H1 (cell line): ENCODE data around the gene SAMD4A. TPM values are rescaled to one million over a fixed set of nuclear protein-coding genes. Genes with fewer than 3 reads are reported as not detected.

Source experiments
- CTCF ChIA-PET: fragments of 300-600 bp; sonication (Branson Sonifier 250); formaldehyde crosslinking; loops from one replicate; lab custom pipeline; 2021; ENCODE audit not compliant: partially characterized antibody; lab: Charles Lee
- POLR2A ChIA-PET: fragments of 300-600 bp; sonication (Branson Sonifier 250); formaldehyde crosslinking; loops from one replicate; lab custom pipeline; 2021; ENCODE audit warnings: inconsistent platforms; ENCODE audit not compliant: partially characterized antibody; lab: Charles Lee
- DNase-seq, 2 experiments: peaks; one replicate each; pipeline versions ENCODE4 v3.0.0 to v3.0.0-alpha.2; 2010 to 2022; ENCODE audit warnings: low spot score in 2 of 2, low read depth in 1 of 2, mixed read lengths in 1 of 2
- FAIRE-seq: peaks from 2 replicates; lab custom pipeline; 2011; peaks lifted over from hg19 to GRCh38; lab: Jason Lieb, UNC
- H2AFZ ChIP-seq: 2 replicates; pipeline ENCODE4 v1.8.1; 2012; ENCODE audit warnings: low read length, inconsistent platforms
- H2AK5ac ChIP-seq: 2 replicates; pipeline ENCODE4 v1.6.1; 2013; ENCODE audit warnings: low read depth, low read length
- H2BK120ac ChIP-seq: replicated peaks from 2 replicates; pipeline ENCODE3; 2013; ENCODE audit warnings: low read depth, low read length, inconsistent platforms
- H2BK12ac ChIP-seq: 2 replicates; pipeline ENCODE4 v1.6.1; 2013; ENCODE audit warnings: low read depth, low read length
- H2BK15ac ChIP-seq: 2 replicates; pipeline ENCODE4 v1.6.1; 2013; ENCODE audit warnings: low read length
- H2BK20ac ChIP-seq: 2 replicates; pipeline ENCODE4 v1.6.1; 2013; ENCODE audit warnings: low read length
- H2BK5ac ChIP-seq: 2 replicates; pipeline ENCODE4 v1.6.1; 2013; ENCODE audit warnings: low read depth, low read length
- H3K14ac ChIP-seq: 2 replicates; pipeline ENCODE4 v1.6.1; 2013; ENCODE audit warnings: inconsistent platforms; ENCODE audit not compliant: insufficient read length
- H3K18ac ChIP-seq: 2 replicates; pipeline ENCODE4 v1.6.1; 2013; ENCODE audit warnings: low read length; ENCODE audit errors: extremely low read depth
- H3K23ac ChIP-seq: 2 replicates; pipeline ENCODE4 v1.6.1; 2013; ENCODE audit warnings: inconsistent platforms; ENCODE audit not compliant: insufficient read length
- H3K23me2 ChIP-seq: 2 replicates; pipeline ENCODE4 v1.6.1; 2013; ENCODE audit warnings: low read depth, low read length
- H3K27ac ChIP-seq: 2 replicates; pipeline ENCODE4 v1.6.1; 2011; ENCODE audit warnings: low read depth, low read length, inconsistent platforms
- H3K27me3 ChIP-seq, 4 experiments: replicated peaks in 1 of 4; 1 replicate in 1 of 4; 2 replicates in 3 of 4; pipeline versions ENCODE4 v1.6.1 to v1.8.1; 2011 to 2013; ENCODE audit warnings: low read length in 3 of 4, mild to moderate bottlenecking in 3 of 4, inconsistent platforms in 2 of 4, mixed read lengths in 2 of 4, moderate library complexity in 1 of 4; ENCODE audit not compliant: control insufficient read depth in 3 of 4, insufficient read depth in 3 of 4; ENCODE audit errors: extremely low read depth in 1 of 4
- H3K36me3 ChIP-seq, 4 experiments: 2 replicates each; pipeline versions ENCODE4 v1.6.1 to v1.8.1; 2011 to 2013; ENCODE audit warnings: mild to moderate bottlenecking in 4 of 4, low read length in 3 of 4, moderate library complexity in 2 of 4, control low read depth in 1 of 4, inconsistent platforms in 1 of 4; ENCODE audit not compliant: insufficient read depth in 4 of 4, control insufficient read depth in 2 of 4
- H3K4ac ChIP-seq: replicated peaks from 2 replicates; pipeline ENCODE3; 2013; ENCODE audit warnings: low read length, low read depth, mixed read lengths, inconsistent platforms; ENCODE audit not compliant: insufficient read length
- H3K4me1 ChIP-seq, 4 experiments: replicated peaks in 1 of 4; 1 replicate in 1 of 4; 2 replicates in 3 of 4; pipeline versions ENCODE4 v1.6.1 to v1.8.1; 2011 to 2013; ENCODE audit warnings: low read length in 3 of 4, inconsistent platforms in 2 of 4, mixed read lengths in 1 of 4; ENCODE audit not compliant: insufficient read depth in 4 of 4, control insufficient read depth in 3 of 4
- H3K4me2 ChIP-seq, 2 experiments: 2 replicates each; pipeline versions ENCODE4 v1.6.1 to v1.8.1; 2011 to 2013; ENCODE audit warnings: low read depth in 2 of 2, low read length in 2 of 2, control low read depth in 1 of 2, inconsistent platforms in 1 of 2, mild to moderate bottlenecking in 1 of 2; ENCODE audit not compliant: insufficient read depth in 1 of 2
- H3K4me3 ChIP-seq, 4 experiments: fragments of 200-600, 300-600 bp in 1 of 4; sonication (generic), shearing (Covaris generic), sonication (Bioruptor Twin) in 1 of 4; 2 replicates each; pipeline versions ENCODE4 v1.5.1 to v1.8.1; 2011 to 2016; ENCODE audit warnings: low read length in 4 of 4, low read depth in 3 of 4, control low read depth in 2 of 4, inconsistent platforms in 2 of 4, mild to moderate bottlenecking in 2 of 4, mixed read lengths in 1 of 4, moderate library complexity in 1 of 4; ENCODE audit not compliant: insufficient read depth in 2 of 4; ENCODE audit errors: extremely low read depth in 1 of 4
- H3K56ac ChIP-seq: replicated peaks from 2 replicates; pipeline ENCODE3; 2013; ENCODE audit warnings: low read depth, mild to moderate bottlenecking, mixed read lengths, low read length, inconsistent platforms; ENCODE audit not compliant: insufficient read length
- H3K79me1 ChIP-seq: 2 replicates; pipeline ENCODE4 v1.6.1; 2013; ENCODE audit warnings: low read depth, low read length, control low read depth
- H3K79me2 ChIP-seq, 2 experiments: 2 replicates each; pipeline versions ENCODE4 v1.6.1 to v1.8.1; 2012 to 2013; ENCODE audit warnings: low read length in 2 of 2, mild to moderate bottlenecking in 2 of 2, inconsistent platforms in 1 of 2; ENCODE audit not compliant: insufficient read depth in 2 of 2, control insufficient read depth in 1 of 2
- H3K9ac ChIP-seq, 4 experiments: replicated peaks in 1 of 4; 1 replicate in 1 of 4; 2 replicates in 3 of 4; pipeline versions ENCODE4 v1.6.1 to v1.8.1; 2011 to 2013; ENCODE audit warnings: low read depth in 3 of 4, low read length in 3 of 4, control low read depth in 2 of 4, mild to moderate bottlenecking in 2 of 4, moderate library complexity in 2 of 4, inconsistent platforms in 1 of 4; ENCODE audit errors: extremely low read depth in 1 of 4
- H3K9me3 ChIP-seq, 2 experiments: 2 replicates each; pipeline versions ENCODE4 v1.6.1 to v1.8.1; 2012 to 2013; ENCODE audit warnings: mild to moderate bottlenecking in 2 of 2, moderate library complexity in 2 of 2, control low read depth in 1 of 2, inconsistent platforms in 1 of 2, low read depth in 1 of 2, low read length in 1 of 2, mixed read lengths in 1 of 2; ENCODE audit not compliant: insufficient read depth in 2 of 2
- H4K20me1 ChIP-seq, 2 experiments: replicated peaks in 1 of 2; 2 replicates each; pipeline versions ENCODE3 to v1.8.1; 2011 to 2013; ENCODE audit warnings: inconsistent platforms in 2 of 2, low read length in 2 of 2, mild to moderate bottlenecking in 1 of 2; ENCODE audit not compliant: insufficient read depth in 2 of 2, control insufficient read depth in 1 of 2
- H4K5ac ChIP-seq: 2 replicates; pipeline ENCODE4 v1.6.1; 2013; ENCODE audit warnings: low read length, low read depth, mixed read lengths, inconsistent platforms; ENCODE audit not compliant: insufficient read length
- H4K8ac ChIP-seq: 2 replicates; pipeline ENCODE4 v1.8.0; 2013; ENCODE audit warnings: mild to moderate bottlenecking, moderate library complexity, low read length, inconsistent platforms; ENCODE audit not compliant: insufficient read depth; ENCODE audit errors: extremely low read depth
- H4K91ac ChIP-seq: replicated peaks from 2 replicates; pipeline ENCODE3; 2013; ENCODE audit warnings: low read length, mixed read lengths, inconsistent platforms; ENCODE audit not compliant: insufficient read length
- KDM4A ChIP-seq: IDR thresholded peaks from one replicate; pipeline ENCODE4 v1.7.1; 2012; ENCODE audit warnings: low read depth, mild to moderate bottlenecking, moderate library complexity, low read length, inconsistent platforms; ENCODE audit not compliant: severe bottlenecking
- WGBS, 2 experiments: shearing (Covaris generic) in 1 of 2; methylation state at CpG; one replicate each; pipeline versions ENCODE4 v1.1.6 to v1.1.7; 2013 to 2015; ENCODE audit warnings: low lambda C conversion rate in 2 of 2, mixed read lengths in 2 of 2, inconsistent platforms in 1 of 2, low coverage in 1 of 2, missing lambda C conversion rate in 1 of 2; ENCODE audit not compliant: insufficient replicate concordance in 2 of 2, insufficient coverage in 1 of 2, insufficient read length in 1 of 2; ENCODE audit errors: extremely low coverage in 1 of 2, missing lambda C conversion rate in 1 of 2; 5-methylcytosine and 5-hydroxymethylcytosine counted together
- polyA plus RNA-seq, 7 experiments: library from polyadenylated mRNA; depleted of rRNA in 3 of 7; stranded (reverse) in 5 of 7; unstranded in 2 of 7; fragments of >200 nt in 5 of 7; fragments of 200-250 nt in 2 of 7; gene quantifications; 1 replicate in 5 of 7; 2 replicates in 1 of 7; 4 replicates in 1 of 7; pipeline versions ENCODE4 v1.2.1 to v1.2.3, GENCODE V29; 2011 to 2013; ENCODE audit warnings: missing spikeins in 2 of 7, mixed read lengths in 2 of 7
- total RNA-seq: library from RNA; stranded (reverse); fragmentation: NEBNext Ultra II Directional; extraction: Animal tissue kit (Norgen Biotek cat#: 25700); gene quantifications from 2 replicates; pipeline ENCODE4 v1.2.1, GENCODE V29; 2021

SAMD4A gene
- total and polyA plus RNA-seq, 2 of the 8 experiments (the other 6 are each of a cell fraction or from before 2014, with no cell fraction given): 2.4 to 12.3 TPM

GRCh38 chr14:54697803-54698202 is 130.9 kb downstream of the SAMD4A start:
- FAIRE-seq: no peak
- H3K4ac ChIP-seq: no peak overlapping the region
- no peaks in the 10 kb centered on the region for H3K23me2 ChIP-seq
- H2BK120ac ChIP-seq: no peak overlapping the region
- no peak overlapping the region for H3K4me3 ChIP-seq
- H2BK5ac ChIP-seq: no peak overlapping the region
- H3K4me1 ChIP-seq: peaks cover 0 to 2% (median 0%) of the 10 kb centered on the region in 4 experiments; a peak in 1 of 7 replicates
- no peaks in the 10 kb centered on the region; a peak in 1 of 8 replicates for H3K36me3 ChIP-seq
- TF ChIP-seq KDM4A: no peak
- H3K23ac ChIP-seq: no peak overlapping the region
- H3K9me3 ChIP-seq: no peaks in the 10 kb centered on the region
- no peaks in the 10 kb centered on the region for H3K79me2 ChIP-seq
- H3K9ac ChIP-seq: no peak overlapping the region
- H4K5ac ChIP-seq: no peak overlapping the region
- H4K20me1 ChIP-seq: no peaks in the 10 kb centered on the region
- no peak for DNase-seq
- no peak overlapping the region for H3K56ac ChIP-seq
- no peak overlapping the region for H3K4me2 ChIP-seq
- H3K79me1 ChIP-seq: peaks cover 3% of the 10 kb centered on the region
- POLR2A ChIA-PET: no interaction called here
- no peak overlapping the region for H2BK15ac ChIP-seq
- no peak overlapping the region for H2BK12ac ChIP-seq
- no peaks in the 10 kb centered on the region for H3K27me3 ChIP-seq
- no peak overlapping the region for H3K18ac ChIP-seq
- CTCF ChIA-PET: interaction anchor here (0.5 to 5.9 kb wide), 6 partner anchors 7 to 126 kb away, joined by 3 to 31 read pairs (median 4); no protein-coding TSS in a partner anchor
- H2BK20ac ChIP-seq: no peak overlapping the region
- no peak overlapping the region for H3K14ac ChIP-seq
- peak overlapping the region; percentile 29; the same call in 1 of the 2 replicates for H4K8ac ChIP-seq
- no peak overlapping the region for H4K91ac ChIP-seq
- H2AK5ac ChIP-seq: no peak overlapping the region
- no peak overlapping the region for H3K27ac ChIP-seq
- WGBS, 2 experiments: 91% methylated on average over 4 of the region's 4 CpGs; no CpG with 5 or more reads in 1 of the 2 experiments
- no peak overlapping the region for H2AFZ ChIP-seq
